GM12878 (cell line): Measurements from ENCODE around the gene ZNF534. TPM values are rescaled to one million over a fixed set of nuclear protein-coding genes. Genes with fewer than 3 reads are reported as not detected.

Experiments used
- EGR1 ChIP-seq, 2 experiments: IDR thresholded peaks; 1 replicate in 1 of 2; 2 replicates in 1 of 2; pipeline ENCODE4 v1.6.1; 2011 to 2012; ENCODE audit warnings: low read depth in 2 of 2, low read length in 2 of 2, borderline replicate concordance in 1 of 2, mild to moderate bottlenecking in 1 of 2, moderate library complexity in 1 of 2
- EP300 ChIP-seq, 2 experiments: fragments of 150-350 bp in 1 of 2; IDR thresholded peaks; 2 replicates each; pipeline ENCODE4 v1.6.1; 2011 to 2012; ENCODE audit warnings: low read depth in 2 of 2, low read length in 2 of 2, borderline replicate concordance in 1 of 2, improper control_type of control experiment in 1 of 2, inconsistent platforms in 1 of 2; ENCODE audit not compliant: control insufficient read depth in 1 of 2
- KAT2A ChIP-seq: conservative IDR thresholded peaks from 2 replicates; pipeline ENCODE4 v1.6.1; 2011; ENCODE audit warnings: low read depth, low read length; ENCODE audit not compliant: control insufficient read depth
- MTA3 ChIP-seq: IDR thresholded peaks from 2 replicates; pipeline ENCODE4 v1.6.1; 2012; ENCODE audit warnings: low read length, inconsistent platforms, borderline replicate concordance
- NR2F1 ChIP-seq: fragments of 450-650 bp; conservative IDR thresholded peaks from 2 replicates; pipeline ENCODE4 v1.6.1; 2017; ENCODE audit warnings: mild to moderate bottlenecking
- PRDM15 ChIP-seq: fragments of 450-650 bp; formaldehyde crosslinking; IDR thresholded peaks from 2 replicates; pipeline ENCODE4 v1.4.0; 2020; ENCODE audit warnings: mild to moderate bottlenecking, moderate library complexity
- SKIL ChIP-seq: fragments of 450-650 bp; IDR thresholded peaks from 2 replicates; pipeline ENCODE4 v1.6.1; 2017; ENCODE audit warnings: mild to moderate bottlenecking, low read depth, inconsistent platforms; ENCODE audit not compliant: poor library complexity, severe bottlenecking
- SMARCA5 ChIP-seq: fragments of 450-650 bp; IDR thresholded peaks from 2 replicates; pipeline ENCODE4 v1.6.1; 2017; ENCODE audit warnings: mild to moderate bottlenecking
- SMC3 ChIP-seq: IDR thresholded peaks from 2 replicates; pipeline ENCODE4 v1.6.1; 2011; ENCODE audit warnings: low read length, improper control_type of control experiment, borderline replicate concordance
- SREBF1 ChIP-seq: IDR thresholded peaks from 2 replicates; pipeline ENCODE4 v1.6.1; 2012; ENCODE audit warnings: mild to moderate bottlenecking, low read length
- TBL1XR1 ChIP-seq: IDR thresholded peaks from 2 replicates; pipeline ENCODE4 v1.6.1; 2012; ENCODE audit warnings: low read depth, low read length, improper control_type of control experiment
- ZNF687 ChIP-seq: fragments of 450-650 bp; IDR thresholded peaks from 2 replicates; pipeline ENCODE4 v1.6.1; 2017; ENCODE audit warnings: mild to moderate bottlenecking, moderate library complexity
- polyA plus RNA-seq, 11 experiments: library from polyadenylated mRNA; depleted of rRNA in 4 of 11; unstranded in 6 of 11; stranded (reverse) in 5 of 11; fragments of >200 nt; fragmentation: Nextera tagmentation in 4 of 11; fragmentation: Illumina TruSeq in 1 of 11; extraction: Ambion mirVana in 4 of 11; extraction: Trizol in 1 of 11; gene quantifications; 1 replicate in 1 of 11; 2 replicates in 10 of 11; pipeline versions ENCODE4 v1.2.1 to v1.2.3, GENCODE V29; 2011 to 2016; ENCODE audit warnings: inconsistent platforms in 2 of 11, missing spikeins in 2 of 11, low read depth in 1 of 11
- total RNA-seq, 4 experiments: library from RNA; depleted of rRNA in 3 of 4; stranded (reverse); fragments of >200 nt in 3 of 4; fragmentation: Illumina TruSeq in 1 of 4; extraction: Trizol in 1 of 4; gene quantifications; 2 replicates each; pipeline versions ENCODE4 v1.2.1 to v1.2.3, GENCODE V29; 2013 to 2021

Gene ZNF534
- total and polyA plus RNA-seq, 10 of the 15 experiments (the other 5 are each of a cell fraction or from before 2014, with no cell fraction given) = 0.39 to 0.79 TPM; not detected in 8

- TF ChIP-seq SKIL (no peak), EGR1 (IDR thresholded peaks at IDR 0.05; ENCODE audit: borderline replicate concordance in 1 of 2, low read depth in 2 of 2, low read length in 2 of 2) (no peak), KAT2A (no peak), SREBF1 (no peak), NR2F1 (no peak), ZNF687 (no peak), PRDM15 (CRISPR knock-in tag) (no peak), SMARCA5 (no peak), MTA3 (no peak), EP300 (IDR thresholded peaks at IDR 0.05; ENCODE audit: borderline replicate concordance in 1 of 2, control insufficient read depth in 1 of 2, low read depth in 2 of 2, low read length in 2 of 2) (no peak), SMC3 (no peak), TBL1XR1 (no peak)
Measured at GRCh38 chr19:52451241-52451640, 22.3 kb downstream of the ZNF534 start (continued).
